GM19455 (cell line): ENCODE results near the gene CUEDC1.

Experiments
- ATAC-seq: cut with Tn5 transposase; IDR thresholded peaks from one replicate; pipeline ENCODE4 v1.9.1; 2021; ENCODE audit not compliant: unreplicated experiment

The CUEDC1 gene

GRCh38 chr17:57880086-57880456 lies 75.1 kb downstream of the CUEDC1 start:
- no peak for ATAC-seq

GRCh38 chr17:57879437-57880085 lies 75.7 kb downstream of the CUEDC1 start:
- ATAC-seq, result no peak

GRCh38 chr17:57877803-57878377 lies 77.3 kb downstream of the CUEDC1 start:
- ATAC-seq, result no peak

- no peak for ATAC-seq
Observed at GRCh38 chr17:57876866-57877237, 78.4 kb downstream of the CUEDC1 start.

- ATAC-seq, result no peak
Observed at GRCh38 chr17:57876023-57876865, 79.0 kb downstream of the CUEDC1 start.

- ATAC-seq, result no peak
Observed at GRCh38 chr17:57875290-57876022, 79.8 kb downstream of the CUEDC1 start.

- ATAC-seq, result no peak
Observed at GRCh38 chr17:57874434-57875289, 80.5 kb downstream of the CUEDC1 start.

GRCh38 chr17:57874058-57874419 lies 81.2 kb downstream of the CUEDC1 start:
- ATAC-seq, result no peak

GRCh38 chr17:57873261-57874057 lies 81.8 kb downstream of the CUEDC1 start:
- no peak for ATAC-seq

GRCh38 chr17:57872536-57872935 lies 82.7 kb downstream of the CUEDC1 start:
- no peak for ATAC-seq

- no peak for ATAC-seq
Observed at GRCh38 chr17:57871863-57872262, 83.3 kb downstream of the CUEDC1 start.

GRCh38 chr17:57871155-57871554 lies 84.1 kb downstream of the CUEDC1 start:
- ATAC-seq, result no peak

GRCh38 chr17:57870283-57870635 lies 85.0 kb downstream of the CUEDC1 start:
- no peak for ATAC-seq

GRCh38 chr17:57869617-57870282 lies 85.5 kb downstream of the CUEDC1 start:
- ATAC-seq, result no peak

GRCh38 chr17:57868910-57869616 lies 86.1 kb downstream of the CUEDC1 start:
- no peak for ATAC-seq

GRCh38 chr17:57868007-57868909 lies 87.0 kb downstream of the CUEDC1 start:
- ATAC-seq, result peak; percentile 63

GRCh38 chr17:57867126-57867525 lies 88.1 kb downstream of the CUEDC1 start:
- ATAC-seq, result no peak

GRCh38 chr17:57866723-57867122 lies 88.5 kb downstream of the CUEDC1 start:
- ATAC-seq, result no peak
